Fibroblast of lung (primary cell): ENCODE results near the gene CD200.

Experiments used
- CTCF ChIP-seq, 2 donors: IDR thresholded peaks in 1 of 2; conservative IDR thresholded peaks in 1 of 2; 1 replicate in 1 of 2; 2 replicates in 1 of 2; pipeline ENCODE4 v1.5.1; 2011 to 2012; ENCODE audit warnings: low read length in 2 of 2, control low read depth in 1 of 2, inconsistent platforms in 1 of 2, low read depth in 1 of 2, mild to moderate bottlenecking in 1 of 2
- EZH2 ChIP-seq: IDR thresholded peaks from 2 replicates; pipeline ENCODE4 v1.5.1; 2012; ENCODE audit warnings: low read length, control low read depth, mild to moderate bottlenecking; ENCODE audit errors: missing control alignments

DNA sequence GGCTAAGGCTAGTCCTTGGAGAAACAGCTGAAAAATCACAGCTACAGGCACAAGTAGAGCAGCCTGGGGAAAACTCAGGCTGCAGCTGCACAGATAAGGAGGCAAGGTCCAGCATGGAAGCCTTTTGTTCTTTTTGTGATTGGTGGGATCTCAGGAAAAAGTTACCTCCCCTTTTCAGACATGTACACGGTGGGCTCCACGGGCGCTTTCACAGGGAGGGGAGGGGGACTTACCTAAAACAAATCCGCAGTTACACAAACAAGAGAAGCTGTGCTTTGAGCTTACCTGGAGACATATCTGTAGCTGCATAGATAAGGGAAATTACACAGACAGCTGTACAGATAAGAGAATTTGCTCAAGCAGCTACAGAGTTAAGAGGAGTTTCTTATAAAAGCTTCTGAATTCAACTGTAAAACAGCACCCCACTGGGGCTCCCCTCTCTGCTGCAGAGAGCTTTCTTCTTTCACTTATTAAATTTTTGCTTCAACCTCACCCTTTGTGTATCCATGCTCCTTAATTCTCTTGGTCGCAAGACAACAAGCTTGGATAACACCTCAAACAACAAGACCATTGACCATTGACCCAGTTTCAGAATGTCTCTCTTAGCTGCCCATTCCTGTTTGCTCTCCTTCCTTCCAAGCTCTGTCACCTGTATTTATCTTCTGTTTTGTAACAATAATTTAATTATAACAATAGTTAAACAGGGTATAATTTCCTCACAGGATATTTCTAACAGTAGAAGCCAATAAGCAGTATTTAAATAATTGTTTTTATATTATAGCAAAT, 10.9 kb upstream of the CD200 start:
- TF ChIP-seq CTCF (conservative IDR thresholded peaks at IDR 0.05 in 1 of 2, IDR thresholded peaks at IDR 0.05 in 1 of 2; ENCODE audit: low read depth in 1 of 2, low read length in 2 of 2) = no peak
- no peak for TF ChIP-seq EZH2
